Activated CD4-positive, alpha-beta T cell treated with anti-CD3 and anti-CD28 coated beads, Interleukin-2, amount 10 ng/mL, durations not matched to agents 7 days and 5 days (primary cell): ENCODE data around the gene RAB3GAP1. TPM values are rescaled to one million over a fixed set of nuclear protein-coding genes. Genes with fewer than 3 reads are reported as not detected.
"Not testable (repeated sequence)": the region's sequence is repeated elsewhere in the genome, so short reads cannot be mapped to it uniquely, and the experiment has no call there.

Experiments
- CTCF ChIA-PET: fragments of 350-600 bp; sonication (Branson Sonifier 250); formaldehyde crosslinking; loops from one replicate; lab custom pipeline; 2021; ENCODE audit warnings: antibody characterized with exemption; lab: Charles Lee
- POLR2A ChIA-PET: fragments of 350-600 bp; sonication (Branson Sonifier 250); formaldehyde crosslinking; loops from one replicate; lab custom pipeline; 2021; ENCODE audit warnings: antibody characterized with exemption; lab: Charles Lee
- DNase-seq: peaks from one replicate; pipeline ENCODE4 v3.0.0-alpha.2; 2020
- H3K27ac Mint-ChIP-seq: one replicate; pipeline ENCODE4 v1.8.0; 2021; ENCODE audit warnings: mild to moderate bottlenecking, moderate library complexity, mixed read lengths
- H3K27me3 Mint-ChIP-seq: one replicate; pipeline ENCODE4 v1.8.0; 2021; ENCODE audit warnings: mixed read lengths
- H3K36me3 Mint-ChIP-seq: one replicate; pipeline ENCODE4 v1.8.0; 2021; ENCODE audit warnings: low read depth, mixed read lengths
- H3K4me1 Mint-ChIP-seq: one replicate; pipeline ENCODE4 v1.8.0; 2021; ENCODE audit warnings: mixed read lengths
- H3K4me3 Mint-ChIP-seq: one replicate; pipeline ENCODE4 v1.8.0; 2021; ENCODE audit warnings: mild to moderate bottlenecking, moderate library complexity, mixed read lengths
- H3K9me3 Mint-ChIP-seq: one replicate; pipeline ENCODE4 v1.8.0; 2021; ENCODE audit warnings: mixed read lengths
- total RNA-seq, 2 experiments: library from RNA; stranded (reverse); gene quantifications; one replicate each; pipeline ENCODE4 v1.2.3, GENCODE V29; 2021

RAB3GAP1 gene
- total RNA-seq, 2 experiments from 2014 or later: 21.1 to 22.8 TPM

DNA sequence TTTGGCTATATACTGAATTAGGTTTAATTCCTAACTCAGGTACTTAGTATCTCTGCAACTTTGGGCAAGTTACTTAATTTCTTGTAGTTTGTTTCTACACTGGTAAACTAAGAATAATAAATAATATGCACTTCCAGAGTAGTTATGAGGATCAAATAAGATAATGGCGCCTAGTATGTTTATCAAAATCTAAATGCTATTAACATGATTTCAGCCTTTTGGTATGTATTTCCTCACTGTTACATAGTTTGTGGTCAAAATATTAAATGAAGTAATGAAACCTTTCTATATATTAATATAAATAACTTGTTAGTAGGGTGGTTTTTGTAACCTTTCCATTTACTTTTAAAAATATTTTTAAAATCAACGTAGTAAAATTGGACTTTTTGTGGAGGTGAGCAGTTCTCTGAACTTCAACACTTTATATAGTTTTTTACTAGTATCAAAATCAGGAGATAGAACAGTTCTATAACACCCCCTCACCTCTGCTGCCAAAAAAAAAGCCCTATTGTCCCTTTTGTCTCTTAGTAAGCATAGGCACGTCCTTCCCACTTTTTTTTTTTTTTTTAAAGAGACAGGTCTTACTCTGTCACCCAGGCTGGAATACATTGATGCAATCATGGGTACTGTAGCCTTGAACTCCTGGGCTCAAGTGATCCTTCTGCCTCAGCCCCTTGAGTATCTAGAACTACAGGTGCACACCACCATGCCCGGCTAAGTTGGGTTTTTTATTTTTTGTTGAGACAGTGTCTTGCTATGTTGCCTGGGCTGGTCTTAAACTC lies 44.8 kb downstream of the RAB3GAP1 start:
- POLR2A ChIA-PET: no interaction called here
- no peak overlapping the region for H3K4me3 Mint-ChIP-seq
- CTCF ChIA-PET: no interaction called here
- peaks cover 11% of the 10 kb centered on the region for H3K4me1 Mint-ChIP-seq
- H3K9me3 Mint-ChIP-seq: no peaks in the 10 kb centered on the region
- H3K36me3 Mint-ChIP-seq: peaks cover 26% of the 10 kb centered on the region
- no peak overlapping the region for H3K27ac Mint-ChIP-seq
- DNase-seq: no peak
- no peaks in the 10 kb centered on the region for H3K27me3 Mint-ChIP-seq

DNA sequence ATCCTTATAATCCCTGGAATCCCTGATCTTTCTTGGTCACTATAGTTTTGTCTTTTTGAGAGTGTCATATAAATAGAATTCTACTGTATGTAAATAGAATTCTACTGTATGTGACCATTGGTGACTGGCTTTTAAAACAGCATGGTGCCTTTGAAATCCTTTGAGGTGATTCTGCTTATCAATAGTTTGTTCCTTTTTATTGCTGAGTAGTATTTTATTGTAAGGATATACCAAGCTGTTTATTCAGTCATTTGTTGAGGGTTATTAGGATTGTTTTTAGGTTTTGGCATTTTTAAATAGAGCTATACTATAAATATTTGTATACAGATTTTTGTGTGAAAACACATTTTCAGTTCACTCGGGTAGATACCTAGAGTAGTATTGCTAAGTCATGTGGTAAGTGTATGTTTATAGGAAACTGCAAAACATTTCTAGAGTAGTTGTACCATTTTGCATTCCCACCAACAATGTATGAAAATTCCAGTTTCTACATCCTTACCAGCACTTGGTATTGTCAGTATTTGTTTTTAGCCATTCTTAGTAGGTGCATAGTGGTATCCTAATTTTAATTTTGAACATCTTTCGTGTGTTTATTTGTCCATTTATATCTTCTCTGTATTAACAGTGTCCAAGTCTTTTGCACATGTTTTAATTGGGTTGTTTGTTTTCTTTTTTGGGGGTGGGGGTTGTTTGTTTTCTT lies 45.6 kb downstream of the RAB3GAP1 start:
- ChIA-PET CTCF (no interaction called here), POLR2A (no interaction called here)
- no peak overlapping the region for H3K4me3 Mint-ChIP-seq
- no peak overlapping the region for H3K27ac Mint-ChIP-seq
- H3K36me3 Mint-ChIP-seq: peaks cover 29% of the 10 kb centered on the region
- H3K27me3 Mint-ChIP-seq: no peaks in the 10 kb centered on the region
- H3K4me1 Mint-ChIP-seq: peaks cover 11% of the 10 kb centered on the region
- H3K9me3 Mint-ChIP-seq: no peaks in the 10 kb centered on the region
- no peak for DNase-seq

DNA sequence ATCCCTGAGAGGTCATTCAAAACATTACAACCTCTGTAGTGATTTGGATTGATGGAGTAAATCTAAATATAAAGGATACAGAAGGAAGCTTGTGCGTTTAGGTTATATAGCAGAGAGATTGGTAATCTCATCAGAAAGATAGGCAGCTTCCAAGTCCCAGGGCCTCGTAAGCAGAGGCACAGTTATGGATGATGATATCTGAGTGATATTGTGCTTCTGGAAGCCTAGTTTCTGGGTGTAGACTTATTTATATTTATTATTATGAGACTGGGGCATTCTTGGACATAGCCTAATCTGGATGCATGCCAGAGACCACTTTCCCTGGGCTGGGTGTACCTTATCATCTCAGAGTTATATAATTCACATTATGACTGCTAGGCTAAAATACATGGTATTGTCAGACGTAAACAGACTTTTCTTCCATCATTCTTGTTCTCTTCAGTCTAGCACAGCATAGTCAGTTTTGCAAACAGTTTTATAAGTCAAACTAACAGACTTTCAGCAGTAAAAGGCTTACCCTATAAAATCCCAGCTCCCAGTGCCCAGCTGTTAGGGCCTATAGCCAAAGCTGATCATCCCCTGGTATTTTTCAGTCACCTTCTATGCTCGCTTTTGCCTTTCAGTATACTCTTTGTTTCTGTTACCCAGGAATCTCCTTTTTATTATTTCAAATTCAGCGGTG lies 47.9 kb downstream of the RAB3GAP1 start:
- Mint-ChIP-seq H3K4me1 (peaks cover 19% of the 10 kb centered on the region), H3K4me3 (no peak overlapping the region), H3K27me3 (no peaks in the 10 kb centered on the region), H3K36me3 (peaks cover 35% of the 10 kb centered on the region), H3K27ac (peak overlapping the region; percentile 76), H3K9me3 (peaks cover 10% of the 10 kb centered on the region)
- POLR2A ChIA-PET: no interaction called here
- no peak for DNase-seq
- CTCF ChIA-PET: interaction anchor here (0.9 kb wide), 1 partner anchor 10 kb away, joined by 3 read pairs; no protein-coding TSS in a partner anchor

DNA sequence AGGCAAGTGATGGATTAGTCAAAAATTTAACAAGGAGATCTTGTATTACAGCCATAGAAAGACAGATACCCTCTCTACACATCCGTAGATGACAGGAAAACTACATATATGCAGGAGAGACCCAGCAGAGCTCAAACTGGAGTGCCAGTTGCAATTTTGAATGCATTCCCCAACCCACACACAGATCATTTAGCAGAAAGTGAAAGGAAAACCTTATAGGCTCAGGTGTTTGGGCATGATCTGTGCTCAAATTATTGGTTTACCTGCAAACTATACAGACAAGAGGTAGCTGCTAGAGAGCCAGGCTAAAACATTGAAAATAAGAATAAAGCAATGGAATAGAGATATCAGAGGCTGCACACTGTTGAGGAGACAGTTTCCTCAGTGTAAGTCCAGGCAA lies 51.8 kb downstream of the RAB3GAP1 start:
- Mint-ChIP-seq H3K4me1 (peaks cover 15% of the 10 kb centered on the region), H3K4me3 (no peak overlapping the region), H3K27me3 (no peaks in the 10 kb centered on the region), H3K36me3 (peaks cover 42% of the 10 kb centered on the region), H3K27ac (peak overlapping the region; percentile 44), H3K9me3 (peaks cover 13% of the 10 kb centered on the region)
- ChIA-PET POLR2A (no interaction called here), CTCF (no interaction called here)
- no peak for DNase-seq

DNA sequence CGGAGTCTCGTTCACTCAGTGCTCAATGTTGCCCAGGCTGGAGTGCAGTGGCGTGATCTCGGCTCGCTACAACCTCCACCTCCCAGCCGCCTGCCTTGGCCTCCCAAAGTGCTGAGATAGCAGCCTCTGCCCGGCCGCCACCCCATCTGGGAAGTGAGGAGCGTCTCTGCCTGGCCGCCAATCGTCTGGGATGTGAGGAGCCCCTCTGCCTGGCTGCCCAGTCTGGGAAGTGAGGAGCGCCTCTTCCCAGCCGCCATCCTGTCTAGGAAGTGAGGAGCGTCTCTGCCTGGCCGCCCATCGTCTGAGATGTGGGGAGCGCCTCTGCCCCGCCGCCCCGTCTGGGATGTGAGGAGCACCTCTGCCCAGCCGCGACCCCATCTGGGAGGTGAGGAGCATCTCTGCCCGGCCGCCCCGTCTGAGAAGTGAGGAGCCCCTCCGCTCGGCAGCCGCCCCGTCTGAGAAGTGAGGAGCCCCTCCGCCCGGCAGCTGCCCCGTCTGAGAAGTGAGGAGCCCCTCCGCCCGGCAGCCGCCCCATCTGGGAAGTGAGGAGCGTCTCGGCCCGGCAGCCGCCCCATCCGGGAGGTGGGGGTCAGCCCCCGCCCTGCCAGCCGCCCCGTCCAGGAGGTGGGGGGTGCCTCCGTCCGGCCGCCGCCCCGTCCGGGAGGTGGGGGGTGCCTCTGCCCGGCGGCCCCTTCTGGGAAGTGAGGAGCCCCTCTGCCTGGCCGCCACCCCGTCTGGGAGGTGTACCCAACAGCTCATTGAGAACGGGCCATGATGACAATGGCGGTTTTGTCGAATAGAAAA lies 53.6 kb downstream of the RAB3GAP1 start:
- H3K27me3 Mint-ChIP-seq, H3K4me3 Mint-ChIP-seq, POLR2A ChIA-PET, CTCF ChIA-PET, DNase-seq, H3K27ac Mint-ChIP-seq: not testable (repeated sequence)
- H3K4me1 Mint-ChIP-seq: peaks cover 11% of the 10 kb centered on the region
- H3K9me3 Mint-ChIP-seq: peaks cover 13% of the 10 kb centered on the region
- peaks cover 42% of the 10 kb centered on the region for H3K36me3 Mint-ChIP-seq

DNA sequence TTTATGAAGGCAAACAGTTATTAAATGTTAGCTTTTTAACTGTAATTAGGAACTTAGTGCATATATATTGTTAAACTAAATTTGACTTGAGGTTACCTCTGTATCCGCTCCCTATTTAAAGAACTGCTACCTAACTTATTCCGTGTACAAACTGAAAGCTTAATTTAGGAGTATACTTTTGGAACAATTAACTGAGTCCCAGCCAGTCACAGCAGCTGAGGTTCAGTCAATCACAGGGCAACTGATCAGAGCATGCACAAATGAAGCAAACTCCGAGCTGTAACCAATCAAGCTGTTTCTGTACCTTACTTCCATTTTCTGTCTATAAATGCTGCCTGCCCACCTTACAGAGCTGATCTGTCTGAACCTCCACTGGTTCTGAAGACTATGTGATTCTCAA lies 61.2 kb downstream of the RAB3GAP1 start:
- DNase-seq: no peak
- ChIA-PET POLR2A (no interaction called here), CTCF (no interaction called here)
- Mint-ChIP-seq H3K4me3 (no peak overlapping the region), H3K27me3 (no peaks in the 10 kb centered on the region), H3K4me1 (no peaks in the 10 kb centered on the region), H3K27ac (no peak overlapping the region), H3K36me3 (peaks cover 11% of the 10 kb centered on the region), H3K9me3 (no peaks in the 10 kb centered on the region)

DNA sequence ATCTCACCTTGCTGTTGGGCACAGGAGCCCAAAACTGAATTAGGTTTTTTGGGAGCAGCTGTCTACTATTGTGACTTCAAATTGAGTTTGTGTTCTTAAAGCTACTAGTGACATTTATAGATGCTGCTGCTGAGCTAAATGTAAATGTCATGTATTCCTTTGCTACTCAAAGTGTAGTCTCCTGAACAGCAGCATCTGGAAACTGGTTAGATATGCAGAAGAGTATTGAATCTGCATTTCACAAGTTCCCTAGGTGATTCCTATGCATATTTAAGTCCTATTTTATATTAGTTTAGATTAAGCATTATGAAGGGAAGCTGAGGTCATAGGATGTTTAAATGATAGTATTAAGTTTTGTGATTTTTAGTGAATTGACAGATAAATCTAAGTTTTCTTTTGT lies 67.5 kb downstream of the RAB3GAP1 start:
- Mint-ChIP-seq H3K9me3 (no peaks in the 10 kb centered on the region), H3K36me3 (peaks cover 13% of the 10 kb centered on the region), H3K27ac (no peak overlapping the region), H3K4me1 (no peaks in the 10 kb centered on the region), H3K4me3 (no peak overlapping the region), H3K27me3 (no peaks in the 10 kb centered on the region)
- CTCF ChIA-PET: interaction anchor here (0.9 kb wide), 1 partner anchor 152 kb away, joined by 4 read pairs; no protein-coding TSS in a partner anchor
- DNase-seq: no peak
- POLR2A ChIA-PET: no interaction called here

DNA sequence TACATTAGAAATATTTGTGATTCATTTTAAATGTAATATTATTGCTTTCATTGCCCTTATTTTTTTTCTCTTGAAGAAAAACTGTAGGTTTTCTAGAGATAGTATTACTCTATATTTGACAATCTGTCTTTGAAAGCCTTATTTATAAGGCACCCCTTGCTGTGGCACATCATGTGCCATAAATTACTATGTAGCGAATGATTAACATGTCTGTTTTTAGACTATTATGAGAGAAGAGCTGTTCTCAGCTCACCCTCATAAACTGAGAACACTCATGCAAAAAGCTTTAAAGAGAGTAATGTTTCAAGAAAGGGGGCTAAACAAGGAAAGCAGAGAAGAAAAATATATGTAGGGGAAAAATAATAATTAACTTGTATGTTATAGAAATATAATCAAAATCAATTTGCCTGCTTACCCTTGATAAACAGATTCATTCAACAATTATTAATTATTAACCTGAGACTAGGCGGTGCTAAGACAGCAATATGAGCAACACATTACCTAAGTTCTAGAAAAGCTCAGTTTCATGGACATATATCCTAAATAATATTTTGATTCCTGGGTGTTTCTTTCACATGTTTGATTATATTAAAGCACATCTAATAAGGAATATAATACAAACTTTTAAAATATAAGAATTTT lies 69.0 kb downstream of the RAB3GAP1 start:
- H3K4me1 Mint-ChIP-seq: no peaks in the 10 kb centered on the region
- H3K36me3 Mint-ChIP-seq: peaks cover 15% of the 10 kb centered on the region
- no peak overlapping the region for H3K4me3 Mint-ChIP-seq
- ChIA-PET CTCF (no interaction called here), POLR2A (no interaction called here)
- H3K9me3 Mint-ChIP-seq: no peaks in the 10 kb centered on the region
- H3K27me3 Mint-ChIP-seq: no peaks in the 10 kb centered on the region
- DNase-seq: no peak
- no peak overlapping the region for H3K27ac Mint-ChIP-seq

DNA sequence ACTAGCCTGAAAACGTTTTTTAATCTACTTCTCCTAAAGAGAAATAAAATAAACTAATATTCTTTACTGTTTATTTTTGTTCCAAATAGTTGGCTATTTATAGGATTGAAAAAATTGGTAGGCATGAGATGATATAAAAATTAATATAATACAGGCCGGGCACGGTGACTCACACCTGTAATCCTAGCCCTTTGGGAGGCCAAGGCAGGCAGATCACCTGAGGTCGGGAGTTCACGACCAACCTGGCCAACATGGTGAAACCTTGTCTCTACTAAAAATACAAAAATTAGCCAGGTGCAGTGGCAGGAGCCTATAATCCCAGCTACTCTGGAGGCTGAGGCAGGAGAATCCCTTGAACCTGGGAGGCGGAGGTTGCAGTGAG lies 69.6 kb downstream of the RAB3GAP1 start:
- H3K27me3 Mint-ChIP-seq, H3K4me3 Mint-ChIP-seq, POLR2A ChIA-PET, H3K9me3 Mint-ChIP-seq, H3K27ac Mint-ChIP-seq, H3K4me1 Mint-ChIP-seq, CTCF ChIA-PET, DNase-seq: not testable (repeated sequence)
- peaks cover 18% of the 10 kb centered on the region for H3K36me3 Mint-ChIP-seq

DNA sequence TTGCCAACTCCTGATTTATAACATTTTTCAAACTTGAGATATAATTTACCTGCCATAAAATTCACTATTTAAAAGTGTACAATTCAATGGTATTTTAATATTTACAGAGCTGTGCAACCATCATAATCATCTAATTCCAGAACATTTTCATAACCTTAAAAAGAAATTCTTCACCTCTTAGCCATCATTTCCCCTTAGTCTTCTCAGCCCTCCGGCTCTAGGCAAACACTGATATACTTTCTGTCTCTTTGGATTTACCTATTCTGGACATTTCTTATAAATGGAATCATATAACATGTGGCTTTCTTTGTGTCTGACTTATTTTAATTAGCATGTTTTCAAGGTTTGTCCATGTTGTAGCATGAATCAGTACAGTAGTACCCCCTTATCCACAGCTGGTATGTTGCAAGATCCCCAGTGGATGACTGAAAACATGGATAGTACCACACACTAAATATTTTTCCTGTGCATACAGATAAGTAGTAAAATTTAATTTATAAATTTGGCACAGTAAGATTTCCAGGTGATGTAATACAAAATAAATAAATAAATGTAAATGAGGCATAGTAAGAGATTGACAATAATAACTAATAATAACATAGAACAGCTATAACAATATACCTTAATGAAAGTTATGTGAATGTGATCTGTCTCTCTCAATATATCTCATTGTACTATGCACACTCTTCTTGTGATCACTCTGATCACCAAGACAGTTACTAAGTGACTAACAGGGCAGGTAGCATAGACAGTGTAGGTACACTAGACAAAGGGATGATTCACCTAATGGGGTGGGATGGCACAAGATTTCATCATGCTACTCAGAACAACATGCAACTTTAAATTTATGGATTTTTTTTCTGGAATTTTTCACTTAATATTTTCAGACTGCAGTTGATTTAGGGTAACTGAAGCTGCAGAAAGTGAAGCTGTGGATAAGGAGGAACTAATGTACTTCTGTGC lies 73.1 kb downstream of the RAB3GAP1 start:
- H3K36me3 Mint-ChIP-seq: peaks cover 31% of the 10 kb centered on the region
- ChIA-PET POLR2A (no interaction called here), CTCF (no interaction called here)
- no peaks in the 10 kb centered on the region for H3K9me3 Mint-ChIP-seq
- no peaks in the 10 kb centered on the region for H3K4me1 Mint-ChIP-seq
- no peak overlapping the region for H3K27ac Mint-ChIP-seq
- DNase-seq: no peak
- H3K27me3 Mint-ChIP-seq: no peaks in the 10 kb centered on the region
- no peak overlapping the region for H3K4me3 Mint-ChIP-seq

DNA sequence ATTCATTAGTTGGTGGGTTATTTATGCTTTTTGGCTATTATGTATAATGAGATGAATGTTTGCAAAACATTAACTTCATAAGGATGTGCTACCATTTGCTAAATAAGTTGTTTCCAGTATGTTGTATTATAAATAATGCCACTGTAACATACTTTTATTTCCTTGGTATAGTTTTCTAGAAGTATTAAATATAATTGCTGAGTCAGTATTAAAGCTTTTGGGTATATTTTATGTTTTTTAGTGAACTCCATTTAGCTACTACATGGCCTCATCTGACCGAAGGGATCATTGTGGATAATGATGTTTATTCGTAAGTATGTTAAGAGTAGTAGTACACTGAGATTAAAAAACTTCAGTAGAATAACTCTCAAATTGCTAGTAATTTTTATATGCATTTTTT lies 73.8 kb downstream of the RAB3GAP1 start:
- no peaks in the 10 kb centered on the region for H3K9me3 Mint-ChIP-seq
- DNase-seq: no peak
- no peak overlapping the region for H3K4me3 Mint-ChIP-seq
- no peaks in the 10 kb centered on the region for H3K4me1 Mint-ChIP-seq
- H3K36me3 Mint-ChIP-seq: peaks cover 36% of the 10 kb centered on the region
- CTCF ChIA-PET: no interaction called here
- no peak overlapping the region for H3K27ac Mint-ChIP-seq
- H3K27me3 Mint-ChIP-seq: no peaks in the 10 kb centered on the region
- POLR2A ChIA-PET: no interaction called here
